Measurements from ENCODE around the gene VPS13A. TPM values are rescaled to one million over a fixed set of nuclear protein-coding genes. Genes with fewer than 3 reads are reported as not detected.

The VPS13A gene
- total and polyA plus RNA-seq, 3 donors from 2014 or later: 27.4 to 71.4 (median 40.3) TPM

GRCh38 chr9:77293949-77294348 lies 116.6 kb downstream of the VPS13A start:
- Histone ChIP-seq H3K4me1 (no peaks in the 10 kb centered on the region), H3K27me3 (no peaks in the 10 kb centered on the region), H3K4me3 (no peak overlapping the region), H3K36me3 (ENCODE audit: low read depth, missing control alignments) (no peaks in the 10 kb centered on the region), H3K27ac (no peak overlapping the region), H3K9me3 (no peaks in the 10 kb centered on the region)
- TF ChIP-seq POLR2A (IDR thresholded peaks at IDR 0.05) (no peak), CTCF (IDR thresholded peaks at IDR 0.05) (no peak)
- WGBS, 2 donors: 96% methylated on average over 6 of the region's 6 CpGs
- no peak for DNase-seq
- intact Hi-C loops (cut with DNase I; ENCODE audit: low total_unique reads): no loop called here

GRCh38 chr9:77304543-77304942 lies 127.2 kb downstream of the VPS13A start:
- H3K4me1 ChIP-seq: no peaks in the 10 kb centered on the region
- no peak for DNase-seq
- intact Hi-C loops (cut with DNase I; ENCODE audit: low total_unique reads): no loop called here
- no peaks in the 10 kb centered on the region for H3K27me3 ChIP-seq
- no peak overlapping the region for H3K4me3 ChIP-seq
- H3K9me3 ChIP-seq: no peaks in the 10 kb centered on the region
- TF ChIP-seq POLR2A (IDR thresholded peaks at IDR 0.05) (no peak), CTCF (IDR thresholded peaks at IDR 0.05) (no peak)
- H3K36me3 ChIP-seq (ENCODE audit: low read depth, missing control alignments): no peaks in the 10 kb centered on the region
- H3K27ac ChIP-seq: no peak overlapping the region

- Histone ChIP-seq H3K27ac (no peak overlapping the region), H3K27me3 (no peaks in the 10 kb centered on the region), H3K4me1 (no peaks in the 10 kb centered on the region), H3K4me3 (no peak overlapping the region), H3K36me3 (ENCODE audit: low read depth, missing control alignments) (no peaks in the 10 kb centered on the region), H3K9me3 (no peaks in the 10 kb centered on the region)
- intact Hi-C loops (cut with DNase I; ENCODE audit: low total_unique reads): no loop called here
- no peak for DNase-seq
- no peak for TF ChIP-seq CTCF (IDR thresholded peaks at IDR 0.05)
- no peak for TF ChIP-seq POLR2A (IDR thresholded peaks at IDR 0.05)
- WGBS, 2 donors: 65 to 70% methylated on average over 1 of the region's 1 CpG
Measured at GRCh38 chr9:77305622-77306400, 128.5 kb downstream of the VPS13A start.

- Histone ChIP-seq H3K27ac (no peak overlapping the region), H3K9me3 (no peaks in the 10 kb centered on the region), H3K4me1 (no peaks in the 10 kb centered on the region), H3K36me3 (ENCODE audit: low read depth, missing control alignments) (no peaks in the 10 kb centered on the region), H3K4me3 (no peak overlapping the region), H3K27me3 (no peaks in the 10 kb centered on the region)
- WGBS, 2 donors: 92 to 93% methylated on average over 2 of the region's 2 CpGs
- no peak for DNase-seq
- TF ChIP-seq POLR2A (IDR thresholded peaks at IDR 0.05) (no peak), CTCF (IDR thresholded peaks at IDR 0.05) (no peak)
- intact Hi-C loops (cut with DNase I; ENCODE audit: low total_unique reads): no loop called here
Measured at GRCh38 chr9:77307166-77307565, 129.8 kb downstream of the VPS13A start.

GRCh38 chr9:77316058-77316457 lies 138.7 kb downstream of the VPS13A start:
- no peaks in the 10 kb centered on the region for H3K27me3 ChIP-seq
- no peak for TF ChIP-seq POLR2A (IDR thresholded peaks at IDR 0.05)
- TF ChIP-seq CTCF (IDR thresholded peaks at IDR 0.05): no peak

More at GRCh38 chr9:77316058-77316457, 138.7 kb downstream of the VPS13A start:
- H3K36me3 ChIP-seq (ENCODE audit: low read depth, missing control alignments): no peaks in the 10 kb centered on the region
- no peak overlapping the region for H3K4me3 ChIP-seq
- 40 to 44% methylated on average over 1 of the region's 1 CpG for WGBS, 2 donors
- H3K4me1 ChIP-seq: no peaks in the 10 kb centered on the region
- H3K9me3 ChIP-seq: no peaks in the 10 kb centered on the region
- DNase-seq: no peak
- intact Hi-C loops (cut with DNase I; ENCODE audit: low total_unique reads): no loop called here
- H3K27ac ChIP-seq: no peak overlapping the region
